ENCODE data around the gene TET3.
"Not testable (repeated sequence)": the region's sequence is repeated elsewhere in the genome, so short reads cannot be mapped to it uniquely, and the experiment has no call there.

Gene TET3

DNA sequence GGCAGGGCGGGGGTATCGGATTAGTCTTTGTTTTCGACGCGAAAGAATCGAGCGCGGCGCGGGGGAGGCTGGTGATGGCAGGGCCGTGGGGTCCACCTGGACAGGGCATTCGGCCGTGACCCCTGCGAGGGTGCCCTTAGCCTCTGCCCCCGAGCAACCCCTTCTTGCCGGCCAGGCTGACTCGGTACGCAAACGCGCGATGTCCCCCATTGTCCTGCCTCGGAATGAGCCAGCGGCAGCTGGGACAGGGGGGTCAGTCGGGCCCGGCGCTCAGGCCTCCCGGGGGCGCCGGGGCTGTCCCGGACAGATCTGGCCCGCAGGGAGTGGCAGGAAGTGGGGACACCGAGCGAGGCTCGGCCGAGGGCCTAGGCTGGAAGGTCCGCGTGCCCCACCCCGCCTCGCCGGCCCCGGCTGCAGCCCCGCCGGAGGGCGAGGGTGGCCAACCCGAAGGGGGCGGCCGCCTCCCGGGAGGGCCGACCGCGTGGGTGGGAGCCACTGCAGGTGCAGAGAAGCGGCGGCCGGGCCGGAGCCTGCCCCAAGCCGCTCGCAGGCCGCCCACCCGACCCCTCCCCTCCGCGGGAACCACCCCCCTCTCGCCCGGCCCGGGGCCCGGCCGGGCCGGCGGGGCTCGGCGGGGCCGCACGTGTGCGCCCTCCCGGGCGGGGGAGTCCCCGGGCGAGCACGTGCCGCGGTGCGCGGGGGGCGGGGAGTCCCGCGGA, at the start of gene TET3:
Gene TET3 (plus strand): TSS at position 708 of the 719 bp plus-strand sequence. CDS start 1,494 bp downstream, outside the sequence.
- peak; percentile 36 for DNase-seq (ENCODE audit: low read depth, low spot score)

DNA sequence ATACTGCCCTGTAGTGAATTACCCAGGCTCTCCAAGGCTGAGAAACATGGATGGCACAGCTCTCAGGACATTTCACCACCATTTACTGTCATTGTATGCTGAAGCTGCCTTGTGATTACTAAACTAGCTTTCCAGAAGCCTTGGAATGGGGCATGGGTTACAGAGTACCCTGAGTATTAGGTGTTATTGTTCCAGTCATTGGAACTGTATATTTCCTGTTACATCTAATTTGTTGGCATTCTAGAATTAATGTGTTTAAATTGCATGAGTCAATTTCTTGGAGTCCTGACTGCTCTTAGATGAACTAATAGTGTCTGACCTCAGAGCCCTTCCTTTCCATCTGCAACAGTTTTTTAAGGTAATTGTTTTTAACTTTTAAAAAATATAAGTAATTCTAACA, 49.1 kb upstream of the TET3 start:
- DNase-seq (ENCODE audit: low read depth, low spot score) = no peak

DNA sequence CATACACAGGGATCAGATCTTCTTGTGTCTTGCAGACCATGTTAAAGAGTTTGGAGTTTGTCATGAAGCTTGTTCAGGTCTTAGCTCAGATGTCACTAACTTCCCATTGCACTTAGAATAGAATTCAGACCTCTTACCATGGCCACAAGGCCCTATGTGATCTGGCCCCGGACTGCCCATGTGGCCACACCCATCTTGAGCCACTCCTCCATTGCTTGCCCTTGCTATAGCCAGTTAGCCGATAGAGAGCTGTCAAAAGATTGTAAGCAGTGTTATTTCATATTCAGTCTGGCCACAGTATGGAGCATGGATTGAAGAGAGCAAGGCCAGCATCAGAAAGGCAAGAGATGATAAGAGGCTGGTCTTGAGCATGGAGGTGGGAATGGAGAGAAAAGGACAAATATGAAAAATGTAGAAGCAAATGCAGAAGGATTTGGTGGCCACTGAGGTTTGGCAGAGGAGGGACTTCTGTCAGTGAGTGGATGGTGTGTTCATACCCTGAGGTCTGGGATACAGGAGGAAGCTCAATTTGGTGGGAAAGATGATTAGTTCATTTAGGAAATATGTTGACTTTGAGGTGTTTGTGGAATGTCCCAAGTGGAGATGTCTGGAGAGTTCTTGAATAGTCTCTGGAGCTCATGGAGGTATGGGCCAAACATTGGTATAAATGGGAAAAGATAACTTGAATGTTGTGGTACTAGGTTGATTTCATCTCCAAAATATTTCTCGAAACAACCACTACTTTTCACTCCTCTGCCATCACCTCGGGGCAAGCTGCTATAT, 47.4 kb upstream of the TET3 start:
- no peak for DNase-seq (ENCODE audit: low read depth, low spot score)

DNA sequence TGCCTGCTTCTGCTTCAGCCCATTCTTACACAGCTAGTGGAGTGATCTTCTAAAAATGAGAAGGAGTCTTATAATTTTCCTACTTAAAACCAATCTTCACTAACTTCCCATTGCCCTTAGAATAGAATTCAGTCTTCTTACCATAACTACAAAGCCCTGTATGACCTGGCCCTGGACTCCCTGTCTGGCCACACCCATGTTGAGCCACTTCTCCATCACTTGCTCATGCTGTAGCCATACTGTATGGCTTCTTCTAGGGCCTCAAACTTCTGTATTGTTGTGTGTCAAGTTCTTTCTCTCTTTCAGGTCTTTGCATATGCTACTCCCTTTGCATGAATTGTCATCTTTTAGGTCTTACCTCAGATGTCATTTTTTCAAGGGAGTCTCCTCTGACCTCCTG, 46.8 kb upstream of the TET3 start:
- no peak for DNase-seq (ENCODE audit: low read depth, low spot score)

DNA sequence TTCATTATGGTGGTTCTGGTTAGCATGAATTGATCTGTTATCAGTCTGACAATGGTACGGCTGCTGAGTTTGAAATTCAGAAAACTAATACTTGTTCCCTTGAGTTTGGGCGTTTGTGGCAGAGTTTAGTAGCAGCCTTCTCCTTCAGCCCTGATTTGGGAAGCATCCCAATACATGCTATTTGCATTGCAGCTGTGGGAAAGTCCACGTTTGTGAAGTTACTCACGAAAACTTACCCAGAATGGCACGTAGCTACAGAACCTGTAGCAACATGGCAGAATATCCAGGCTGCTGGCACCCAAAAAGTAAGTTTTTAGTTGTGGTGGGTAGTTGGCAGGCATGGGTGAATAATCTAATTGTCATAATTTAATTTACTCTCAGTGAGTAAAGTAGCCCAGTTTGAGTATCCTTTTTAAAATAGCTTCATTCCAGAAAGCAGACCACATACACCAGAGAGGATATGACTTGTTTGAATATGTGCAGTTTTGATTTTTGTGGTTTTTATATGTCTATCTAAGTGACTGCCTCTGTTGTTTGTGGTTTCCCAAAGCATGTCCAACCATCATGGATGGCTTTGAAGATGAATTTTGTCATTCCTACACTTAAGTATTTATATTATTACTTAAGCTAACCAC, 45.9 kb upstream of the TET3 start:
- DNase-seq (ENCODE audit: low read depth, low spot score) = no peak

DNA sequence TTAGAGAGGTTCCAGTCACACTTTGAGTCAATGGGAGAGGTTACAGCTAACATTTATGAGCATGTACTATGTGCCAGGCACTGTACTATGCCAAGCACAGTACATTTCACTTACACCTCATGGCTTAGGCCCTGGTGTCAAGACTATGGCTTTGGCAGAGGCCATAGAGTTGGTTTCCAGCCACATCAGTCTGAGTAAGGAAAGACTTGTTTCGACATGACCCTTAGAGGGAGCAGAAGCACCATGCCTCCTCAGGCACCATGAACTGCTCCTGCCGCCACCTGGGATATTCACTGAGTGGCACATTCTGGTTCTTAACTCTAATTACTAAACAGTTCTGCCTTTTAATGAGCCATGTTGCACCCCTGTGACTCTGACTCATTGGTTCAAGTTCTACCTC, 45.3 kb upstream of the TET3 start:
- no peak for DNase-seq (ENCODE audit: low read depth, low spot score)

DNA sequence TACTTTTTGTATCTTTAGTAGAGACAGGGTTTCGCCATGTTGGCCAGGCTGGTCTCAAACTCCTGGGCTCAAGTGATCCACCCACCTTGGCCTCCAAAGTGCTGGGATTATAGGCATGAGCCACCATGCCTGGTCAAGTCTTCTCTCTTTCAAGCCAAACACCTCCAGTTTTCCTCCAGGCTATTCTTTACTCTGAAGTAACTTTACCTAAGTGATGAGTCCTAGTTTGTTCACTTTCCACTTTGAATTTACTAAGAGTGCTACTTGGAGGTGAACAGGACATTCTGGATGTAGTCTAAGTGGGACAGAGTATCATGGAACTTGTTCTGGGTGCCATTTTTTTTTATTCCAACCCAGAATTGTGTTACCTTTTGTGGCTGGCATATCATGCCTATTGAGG, 44.6 kb upstream of the TET3 start:
- DNase-seq (ENCODE audit: low read depth, low spot score) = not testable (repeated sequence)

DNA sequence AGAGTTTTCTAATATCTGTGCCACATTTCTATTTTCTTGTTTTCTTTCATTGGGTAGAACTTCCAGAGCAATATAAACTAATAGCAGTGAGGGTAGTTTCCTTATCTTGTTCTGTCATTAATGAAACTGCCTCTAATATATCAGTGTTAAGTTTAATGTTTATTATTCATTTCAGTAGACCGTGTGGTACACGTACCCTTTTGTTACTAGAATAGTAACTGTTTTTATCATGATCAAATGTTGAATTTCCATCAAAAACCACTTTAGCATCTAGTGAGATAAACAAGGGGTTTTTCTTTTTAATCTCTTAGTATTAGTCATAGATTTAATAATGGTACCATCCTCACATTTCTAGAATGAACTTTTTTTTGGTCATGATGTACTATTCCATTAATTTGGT, 42.0 kb upstream of the TET3 start:
- DNase-seq (ENCODE audit: low read depth, low spot score) = no peak

DNA sequence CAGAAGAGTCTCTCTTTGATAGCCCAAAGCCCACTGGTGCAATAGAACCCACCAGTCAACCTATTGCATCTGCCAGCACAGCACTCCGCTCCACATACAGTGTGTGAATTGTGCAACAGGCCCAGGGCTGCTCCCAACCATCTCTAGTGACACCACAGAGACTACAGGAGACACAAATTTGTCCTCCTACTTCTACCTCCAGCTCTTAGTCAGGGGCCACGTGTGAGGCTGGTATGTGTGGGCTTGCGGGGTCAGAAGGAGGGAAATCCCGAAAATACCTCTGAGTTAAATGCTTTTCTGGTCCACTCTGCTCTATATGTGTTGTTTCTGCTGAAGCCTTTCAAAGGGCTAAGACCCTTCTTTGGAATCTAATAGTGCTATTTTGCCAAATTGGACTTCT, 40.0 kb upstream of the TET3 start:
- DNase-seq (ENCODE audit: low read depth, low spot score) = no peak

DNA sequence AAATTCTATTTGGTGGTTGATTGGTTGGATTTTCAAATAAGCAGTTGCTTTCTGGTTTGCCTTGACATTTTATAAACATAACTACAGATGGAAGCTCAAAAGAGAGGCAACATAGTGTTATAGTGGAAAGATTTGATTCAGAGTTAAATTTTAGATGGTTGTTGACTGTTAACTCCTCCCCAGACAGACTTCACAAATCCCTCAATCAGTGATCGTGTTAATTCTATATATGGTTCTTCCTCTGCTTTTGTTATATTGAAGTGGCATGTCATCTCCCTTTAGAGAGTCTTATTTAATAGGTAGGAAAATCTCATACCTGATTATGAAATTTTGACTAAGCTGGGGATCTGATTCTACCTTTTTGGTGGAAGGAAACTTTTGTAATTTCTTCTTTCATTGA, 38.5 kb upstream of the TET3 start:
- no peak for DNase-seq (ENCODE audit: low read depth, low spot score)

DNA sequence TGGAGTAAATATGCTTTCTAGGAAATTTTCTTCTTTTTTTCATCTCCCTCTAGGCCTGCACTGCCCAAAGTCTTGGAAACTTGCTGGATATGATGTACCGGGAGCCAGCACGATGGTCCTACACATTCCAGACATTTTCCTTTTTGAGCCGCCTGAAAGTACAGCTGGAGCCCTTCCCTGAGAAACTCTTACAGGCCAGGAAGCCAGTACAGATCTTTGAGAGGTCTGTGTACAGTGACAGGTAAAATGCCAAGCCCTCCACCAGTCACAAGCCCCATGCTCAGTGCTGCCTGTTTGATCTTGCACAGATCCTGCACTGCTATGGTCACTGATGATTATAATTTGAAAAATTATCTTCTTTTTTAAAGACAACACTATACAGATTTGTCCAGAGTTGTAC, 38.0 kb upstream of the TET3 start:
- no peak for DNase-seq (ENCODE audit: low read depth, low spot score)

DNA sequence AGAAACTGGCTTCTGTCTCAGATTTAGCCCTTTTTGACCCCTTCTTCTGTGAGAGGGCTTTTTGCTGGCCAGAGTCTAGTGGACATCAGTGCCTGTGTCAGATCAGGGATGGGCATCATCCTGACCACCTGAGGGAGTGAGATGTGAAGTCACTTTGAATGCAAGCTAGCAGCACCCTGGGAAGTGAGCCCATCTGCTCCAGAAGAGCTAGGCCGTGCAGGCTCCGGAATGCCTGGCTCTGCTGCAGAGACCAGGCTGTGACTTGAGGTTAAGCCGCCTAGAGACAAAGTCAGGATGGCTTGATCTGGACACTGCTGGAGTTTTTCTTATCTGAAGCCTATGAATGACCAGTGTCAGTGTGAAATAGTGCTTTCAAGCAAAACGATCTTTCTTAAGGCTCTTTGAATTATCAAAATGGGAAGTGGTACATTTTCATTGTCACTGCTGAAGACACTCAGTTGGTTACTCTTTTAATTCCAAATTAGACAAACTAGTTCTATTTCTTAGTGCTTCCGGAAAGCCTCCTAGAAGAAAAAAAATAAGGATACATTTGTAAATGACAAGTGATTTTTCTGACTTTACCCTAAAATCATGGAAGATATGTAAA, 37.2 kb upstream of the TET3 start:
- DNase-seq (ENCODE audit: low read depth, low spot score) = no peak

DNA sequence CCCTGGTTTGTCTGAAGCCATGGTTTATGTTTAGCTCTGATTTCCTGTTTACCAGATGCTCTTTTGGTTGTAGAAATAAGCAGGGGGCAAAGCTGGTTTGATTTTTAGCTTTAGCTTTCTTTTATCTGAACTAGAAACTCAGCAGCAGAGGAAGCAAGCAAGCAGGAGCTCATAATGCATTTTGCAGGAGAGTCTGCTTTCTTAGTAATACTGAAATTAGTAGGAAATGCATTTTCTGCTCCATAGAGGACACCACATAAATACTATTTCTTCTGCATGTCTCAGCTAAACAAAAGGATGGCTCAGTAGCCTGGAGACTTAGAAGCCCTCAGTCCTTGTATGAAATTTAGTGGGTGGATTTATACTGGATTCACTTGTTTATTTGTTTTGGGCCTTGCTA, 34.9 kb upstream of the TET3 start:
- DNase-seq (ENCODE audit: low read depth, low spot score) = no peak

DNA sequence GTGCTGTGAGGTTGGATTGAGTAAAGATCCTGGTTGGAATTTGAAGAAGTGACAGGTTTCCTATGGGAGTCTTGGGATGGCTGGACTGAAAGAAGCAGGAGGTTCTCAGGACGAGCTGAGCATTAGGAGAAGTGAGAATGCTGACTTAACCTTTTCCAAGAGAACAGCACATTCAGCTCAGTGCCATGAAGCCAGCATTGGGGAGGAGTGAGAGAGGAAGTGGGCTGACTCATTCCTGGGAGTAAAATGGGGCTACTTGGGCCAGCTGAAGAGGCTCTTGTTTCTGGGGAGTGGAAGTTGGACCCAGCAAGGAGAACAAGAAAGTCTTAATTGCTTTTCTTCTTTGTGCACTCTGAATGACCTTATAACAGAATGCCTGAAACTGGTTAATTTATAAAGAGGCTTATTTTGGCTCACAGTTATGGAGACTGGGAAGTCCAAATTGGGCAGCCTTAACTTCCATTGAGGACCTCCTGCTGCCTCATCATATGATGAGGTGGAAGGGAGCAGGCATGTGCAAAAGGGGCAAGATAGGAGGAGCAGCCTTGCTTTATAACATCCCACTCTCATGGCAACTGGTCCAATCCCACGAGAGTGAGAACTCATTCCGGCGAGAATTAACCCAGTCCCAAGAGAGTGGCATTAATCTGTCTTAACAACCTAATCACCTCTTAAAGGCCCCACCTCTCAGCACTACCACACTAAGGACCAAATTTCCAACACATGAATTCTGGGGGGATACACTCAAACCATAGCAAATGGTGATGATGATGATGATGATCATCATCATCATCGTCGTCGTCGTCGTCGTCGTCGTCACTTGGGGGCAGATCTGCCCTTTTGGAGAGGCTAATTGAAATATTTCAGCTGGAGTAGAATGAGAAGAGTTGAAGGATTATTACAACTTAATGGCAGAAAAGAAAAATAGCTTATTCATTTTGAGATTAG, 31.9 kb upstream of the TET3 start:
- no peak for DNase-seq (ENCODE audit: low read depth, low spot score)

DNA sequence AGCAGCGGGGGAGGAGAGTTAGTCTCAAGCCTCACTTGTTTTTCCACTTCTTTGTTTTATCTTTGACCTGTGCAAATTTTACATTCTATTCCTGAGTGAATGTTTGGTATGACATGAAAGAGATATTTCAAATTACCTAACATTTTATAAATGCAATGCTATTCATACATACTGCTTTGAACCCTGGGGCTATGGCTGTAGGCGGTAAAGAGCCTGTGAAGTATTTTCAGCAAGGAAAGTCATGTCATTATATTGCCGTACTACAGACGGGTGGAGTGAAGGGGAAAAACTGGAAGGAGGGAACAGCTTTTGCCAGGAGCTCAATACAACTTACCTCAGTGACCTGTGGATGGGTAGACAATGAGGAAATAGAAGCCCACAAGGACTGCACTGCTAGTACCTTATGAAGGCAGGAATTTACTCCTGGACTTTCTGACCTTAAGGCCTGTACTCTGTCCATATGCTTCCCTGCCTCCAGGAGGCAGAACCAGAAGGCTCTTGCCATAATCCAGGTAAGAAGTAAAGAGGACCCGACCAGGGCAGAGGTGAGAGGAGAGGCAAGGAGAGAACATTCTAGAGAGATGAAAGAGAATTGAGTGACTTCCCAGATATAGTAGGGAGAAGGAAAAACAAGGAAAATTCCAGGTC, 28.4 kb upstream of the TET3 start:
- DNase-seq (ENCODE audit: low read depth, low spot score) = no peak

DNA sequence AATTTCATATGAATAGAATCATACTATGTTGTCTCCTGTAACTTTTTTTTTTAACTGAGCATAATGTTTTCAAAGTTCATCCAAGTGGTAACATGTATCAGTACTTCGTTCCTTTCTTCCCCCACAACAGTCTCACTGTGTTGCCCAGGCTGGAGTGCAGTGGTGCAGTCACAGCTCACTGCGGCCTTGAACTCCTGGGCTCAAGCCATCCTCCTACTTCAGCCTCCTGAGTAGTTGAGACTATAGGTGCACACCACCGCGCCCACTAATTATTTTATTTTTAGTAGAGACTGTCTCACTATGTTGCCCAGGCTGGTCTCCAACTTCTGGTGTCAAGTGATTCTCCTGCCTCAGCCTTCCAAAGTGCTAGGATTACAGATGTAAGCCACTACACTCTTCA, 23.4 kb upstream of the TET3 start:
- DNase-seq (ENCODE audit: low read depth, low spot score) = no peak

DNA sequence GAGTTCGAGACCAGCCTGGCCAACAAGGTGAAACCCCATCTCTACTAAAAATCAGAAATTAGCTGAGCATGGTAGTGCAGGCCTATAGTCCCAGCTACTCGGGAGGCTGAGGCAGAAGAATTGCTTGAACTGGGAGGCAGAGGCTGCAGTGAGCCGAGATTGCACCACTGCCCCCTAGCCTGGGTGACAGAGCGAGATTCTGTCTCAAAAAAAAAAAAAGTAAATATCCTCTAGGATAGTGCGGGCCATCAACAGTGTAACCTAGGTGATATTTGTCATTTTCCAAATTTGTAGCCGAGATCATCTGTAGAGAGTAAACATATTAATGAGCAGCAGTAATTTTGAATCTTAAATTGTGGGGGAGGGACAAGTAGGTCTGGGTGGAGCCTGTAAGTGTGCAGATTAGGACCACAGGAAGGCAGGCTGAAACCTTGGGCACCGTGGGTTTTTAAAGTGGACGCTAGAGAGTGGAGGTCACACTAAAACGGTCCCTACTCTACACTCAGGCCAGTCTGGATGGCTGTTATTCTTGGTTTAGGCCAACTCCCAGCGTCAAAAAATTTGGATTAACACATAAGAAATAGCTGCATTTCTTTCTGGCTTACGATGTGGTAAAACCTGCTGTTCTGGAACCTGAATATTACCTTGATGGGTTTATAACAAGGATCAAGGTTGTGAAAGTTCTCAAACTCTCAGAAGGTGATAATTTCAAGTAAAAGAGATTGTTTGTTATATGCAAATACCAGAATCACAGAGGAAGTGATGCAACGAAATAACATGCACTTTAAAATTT, 22.7 kb upstream of the TET3 start:
- no peak for DNase-seq (ENCODE audit: low read depth, low spot score)

DNA sequence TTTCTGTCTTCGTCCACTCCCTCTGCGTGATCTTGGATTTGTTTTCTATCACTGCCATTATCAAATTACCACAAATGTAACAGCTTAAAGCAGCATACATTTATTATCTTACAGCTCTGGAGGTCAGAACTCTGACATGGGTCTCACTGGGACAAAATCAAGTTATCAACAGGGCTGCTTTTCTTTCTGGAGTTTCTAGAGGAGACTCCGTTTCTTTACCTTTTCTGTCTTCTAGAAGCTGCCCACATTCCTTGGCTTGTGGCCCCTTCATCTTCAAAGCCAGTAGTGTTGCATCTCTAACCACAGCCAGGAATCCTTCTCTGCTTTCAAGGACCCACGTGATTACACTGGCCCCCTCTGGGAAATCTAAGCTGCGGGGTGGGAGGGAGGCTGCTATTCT, 21.9 kb upstream of the TET3 start:
- DNase-seq (ENCODE audit: low read depth, low spot score) = no peak

DNA sequence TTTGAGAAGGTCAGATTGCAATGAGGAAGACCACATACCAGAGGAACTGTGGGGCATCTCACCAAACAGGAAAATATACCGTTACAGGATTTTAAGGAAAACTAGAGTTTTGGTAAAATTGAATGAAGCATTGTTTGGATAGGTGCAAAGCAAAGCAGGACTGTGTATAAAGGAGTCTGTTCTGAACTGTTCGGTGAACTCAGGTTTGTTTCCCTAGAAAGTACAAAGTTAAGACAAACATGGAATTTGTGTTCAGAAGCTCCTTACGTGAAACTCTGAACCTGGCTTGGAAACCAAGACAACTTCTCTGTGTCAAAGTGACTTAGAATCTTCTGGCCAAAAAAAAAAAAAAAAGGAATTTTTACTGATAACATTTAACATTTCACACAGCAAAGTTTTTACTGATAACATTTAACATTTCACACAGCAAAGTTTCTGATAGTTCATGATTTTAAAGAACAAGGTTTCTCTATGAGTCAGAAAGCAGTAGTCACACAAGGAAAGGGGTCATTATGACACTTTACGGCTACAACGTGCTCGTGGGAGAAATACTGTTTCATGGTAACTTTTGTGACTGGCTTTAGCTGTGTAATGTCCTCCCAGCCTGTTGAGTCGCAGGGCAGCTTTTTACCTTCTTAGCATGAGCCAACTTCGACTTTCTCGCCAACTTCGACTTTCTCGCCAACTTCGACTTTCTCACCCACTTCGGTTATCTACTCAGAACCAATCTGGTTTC, 21.2 kb upstream of the TET3 start:
- no peak for DNase-seq (ENCODE audit: low read depth, low spot score)
